HEK293T (cell line): ENCODE measurements around the gene RGS10.

Experiments
- FOXK2 ChIP-seq: fragments of 450-650 bp; IDR thresholded peaks from 2 replicates; pipeline ENCODE4 v1.6.1; 2016; ENCODE audit warnings: mild to moderate bottlenecking
- LEF1 ChIP-seq: fragments of 450-650 bp; IDR thresholded peaks from 2 replicates; pipeline ENCODE4 v1.6.1; 2017; ENCODE audit warnings: mild to moderate bottlenecking, borderline replicate concordance
- SUZ12 ChIP-seq: fragments of 450-650 bp; IDR thresholded peaks from 2 replicates; pipeline ENCODE4 v1.6.1; 2016; ENCODE audit warnings: mild to moderate bottlenecking
- TARDBP ChIP-seq: fragments of 450-650 bp; IDR thresholded peaks from 2 replicates; pipeline ENCODE4 v1.6.1; 2016

GRCh38 chr10:119535305-119535704, 7.2 kb downstream of the RGS10 start:
- TF ChIP-seq SUZ12 (no peak), LEF1 (no peak), TARDBP (no peak), FOXK2 (no peak)
